GM11168 (cell line): ENCODE results near the gene DIO3.

Source experiments
- in situ Hi-C: fragments of 300-500 bp; cut with MboI; formaldehyde crosslinking; loops from one replicate; pipeline ENCODE4 v1.12.0; 2022; ENCODE audit warnings: low sequenced_read_pairs; ENCODE audit not compliant: unreplicated experiment

The DIO3 gene

GRCh38 chr14:101594511-101595148 lies 33.3 kb downstream of the DIO3 start:
- in situ Hi-C loops, result no loop called here

- in situ Hi-C loops, result no loop called here
Measured at GRCh38 chr14:101595349-101595748, 34.1 kb downstream of the DIO3 start.

- in situ Hi-C loops, result no loop called here
Measured at GRCh38 chr14:101595887-101596721, 34.8 kb downstream of the DIO3 start.

- in situ Hi-C loops, result no loop called here
Measured at GRCh38 chr14:101596742-101597141, 35.4 kb downstream of the DIO3 start.

GRCh38 chr14:101598159-101598558 lies 36.9 kb downstream of the DIO3 start:
- in situ Hi-C loops, result no loop called here

- in situ Hi-C loops, result no loop called here
Measured at GRCh38 chr14:101598571-101599233, 37.4 kb downstream of the DIO3 start.

- in situ Hi-C loops, result no loop called here
Measured at GRCh38 chr14:101599234-101599885, 38.1 kb downstream of the DIO3 start.

- in situ Hi-C loops, result no loop called here
Measured at GRCh38 chr14:101600336-101600890, 39.1 kb downstream of the DIO3 start.

- in situ Hi-C loops, result no loop called here
Measured at GRCh38 chr14:101600891-101601605, 39.8 kb downstream of the DIO3 start.

GRCh38 chr14:101601606-101602465 lies 40.5 kb downstream of the DIO3 start:
- in situ Hi-C loops, result no loop called here

GRCh38 chr14:101602466-101602840 lies 41.2 kb downstream of the DIO3 start:
- in situ Hi-C loops, result no loop called here

- in situ Hi-C loops, result no loop called here
Measured at GRCh38 chr14:101603096-101603495, 41.8 kb downstream of the DIO3 start.

- in situ Hi-C loops, result no loop called here
Measured at GRCh38 chr14:101604228-101604934, 43.1 kb downstream of the DIO3 start.

- in situ Hi-C loops, result no loop called here
Measured at GRCh38 chr14:101604935-101605780, 43.9 kb downstream of the DIO3 start.

GRCh38 chr14:101605836-101606235 lies 44.5 kb downstream of the DIO3 start:
- in situ Hi-C loops, result no loop called here
